GM23248 (cell line): ENCODE measurements around the gene DCDC1. TPM values are rescaled to one million over a fixed set of nuclear protein-coding genes. Genes with fewer than 3 reads are reported as not detected.

Experiments
- DNase-seq: peaks from one replicate; pipeline ENCODE4 v3.0.0-alpha.2; 2015
- H2AFZ ChIP-seq: fragments of 200-600 bp; sonication (generic); 2 replicates; pipeline ENCODE4 v1.6.1; 2016; ENCODE audit warnings: antibody characterized with exemption
- H3F3A ChIP-seq: fragments of 200-600 bp; sonication (generic); 2 replicates; pipeline ENCODE4 v1.6.1; 2016; ENCODE audit warnings: mild to moderate bottlenecking, antibody characterized with exemption, mixed run types; ENCODE audit not compliant: insufficient read depth
- H3K27ac ChIP-seq: fragments of 200-600 bp; sonication (generic); 2 replicates; pipeline ENCODE4 v1.5.1; 2016; ENCODE audit warnings: mild to moderate bottlenecking
- H3K27me3 ChIP-seq: fragments of 200-600 bp; sonication (generic); replicated peaks from 2 replicates; pipeline ENCODE4 v1.6.1; 2016; ENCODE audit warnings: mild to moderate bottlenecking; ENCODE audit not compliant: insufficient read depth
- H3K36me3 ChIP-seq: fragments of 200-600 bp; sonication (generic); 2 replicates; pipeline ENCODE4 v1.6.1; 2016; ENCODE audit warnings: low read depth, mild to moderate bottlenecking
- H3K4me1 ChIP-seq: fragments of 200-600 bp; sonication (generic); 2 replicates; pipeline ENCODE4 v1.6.1; 2016; ENCODE audit warnings: mild to moderate bottlenecking; ENCODE audit not compliant: insufficient read depth
- H3K4me2 ChIP-seq: fragments of 200-600 bp; sonication (generic); one replicate; pipeline ENCODE4 v1.6.1; 2016; ENCODE audit warnings: mild to moderate bottlenecking; ENCODE audit not compliant: unreplicated experiment
- H3K4me3 ChIP-seq: fragments of 200-600 bp; sonication (generic); 2 replicates; pipeline ENCODE4 v1.5.1; 2016; ENCODE audit warnings: mild to moderate bottlenecking
- H3K79me2 ChIP-seq: fragments of 200-600 bp; sonication (generic); 2 replicates; pipeline ENCODE4 v1.6.1; 2016; ENCODE audit warnings: mild to moderate bottlenecking; ENCODE audit not compliant: insufficient read depth
- H3K9ac ChIP-seq: fragments of 200-600 bp; sonication (generic); 2 replicates; pipeline ENCODE4 v1.6.1; 2016; ENCODE audit warnings: mild to moderate bottlenecking
- H3K9me2 ChIP-seq: fragments of 200-600 bp; sonication (generic); 2 replicates; pipeline ENCODE4 v1.6.1; 2016; ENCODE audit warnings: mixed run types, mild to moderate bottlenecking, moderate library complexity; ENCODE audit not compliant: insufficient read depth
- H3K9me3 ChIP-seq: fragments of 200-600 bp; sonication (generic); one replicate; pipeline ENCODE4 v1.6.1; 2017; ENCODE audit warnings: low read depth
- H4K20me1 ChIP-seq: fragments of 200-600 bp; sonication (generic); 2 replicates; pipeline ENCODE4 v1.6.0; 2016; ENCODE audit not compliant: insufficient read depth
- EZH2 ChIP-seq: fragments of 200-600 bp; sonication (generic); IDR thresholded peaks from 2 replicates; pipeline ENCODE4 v1.6.1; 2018; ENCODE audit warnings: antibody characterized with exemption, mild to moderate bottlenecking; ENCODE audit not compliant: insufficient read depth, poor library complexity, severe bottlenecking
- EZH2phosphoT487 ChIP-seq: fragments of 200-600 bp; sonication (generic); IDR thresholded peaks from 2 replicates; pipeline ENCODE4 v1.6.1; 2018; ENCODE audit warnings: antibody characterized with exemption, moderate library complexity, mild to moderate bottlenecking, low read depth; ENCODE audit not compliant: insufficient read depth
- WGBS, 2 experiments: methylation state at CpG; one replicate each; pipeline ENCODE4 v1.1.6; 2015 to 2017; ENCODE audit warnings: low lambda C conversion rate in 2 of 2, low coverage in 1 of 2; ENCODE audit errors: missing lambda C conversion rate in 2 of 2; 5-methylcytosine and 5-hydroxymethylcytosine counted together
- in situ Hi-C: fragments of 300-500 bp; cut with MboI; formaldehyde crosslinking; loops from 2 replicates; pipeline ENCODE4 v1.15.0; 2020
- polyA plus RNA-seq: library from polyadenylated mRNA; unstranded; fragments of >200 nt; fragmentation: Nextera tagmentation; extraction: Ambion mirVana; gene quantifications from 2 replicates; pipeline ENCODE4 v1.2.1, GENCODE V29; 2016
- total RNA-seq: library from RNA; depleted of rRNA; stranded (reverse); fragments of >200 nt; shearing (Covaris generic); gene quantifications from 2 replicates; pipeline ENCODE4 v1.2.3, GENCODE V29; 2014

The DCDC1 gene
- total and polyA plus RNA-seq, 2 experiments from 2014 or later, result not detected

DNA sequence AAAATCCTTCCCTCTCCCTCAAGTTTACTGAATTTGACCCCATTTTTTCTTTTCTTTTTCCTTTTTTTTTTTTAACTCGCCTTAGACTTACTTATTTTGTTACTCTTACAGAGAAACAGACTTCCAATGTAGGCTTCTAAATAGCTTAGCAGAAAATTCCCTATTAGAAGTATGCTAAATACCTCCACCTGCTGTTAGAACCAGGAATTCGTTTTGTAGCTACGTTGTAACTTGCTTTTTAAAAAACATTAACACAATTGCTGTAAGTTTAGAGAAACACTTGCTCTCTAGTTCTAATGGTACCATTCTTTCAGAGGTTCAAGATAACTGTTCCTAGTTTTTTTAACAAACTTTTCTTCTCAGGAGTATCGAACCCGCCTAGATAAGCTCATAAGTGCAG, 324.2 kb downstream of the DCDC1 start:
- Histone ChIP-seq H4K20me1 (no peaks in the 10 kb centered on the region), H3F3A (no peaks in the 10 kb centered on the region), H3K27me3 (no peaks in the 10 kb centered on the region; the same call in none of the 2 replicates), H3K4me2 (no peak overlapping the region), H3K4me1 (no peaks in the 10 kb centered on the region), H3K36me3 (no peaks in the 10 kb centered on the region), H3K27ac (no peak overlapping the region), H3K9me3 (no peaks in the 10 kb centered on the region), H3K4me3 (no peak overlapping the region), H3K79me2 (no peaks in the 10 kb centered on the region), H3K9me2 (no peaks in the 10 kb centered on the region), H2AFZ (no peak overlapping the region), H3K9ac (no peak overlapping the region)
- TF ChIP-seq EZH2 (no peak), EZH2phosphoT487 (no peak)
- 17 to 23% methylated on average over 5 of the region's 5 CpGs for WGBS, 2 experiments
- peak; percentile 49 for DNase-seq
- in situ Hi-C loops, result no loop called here

DNA sequence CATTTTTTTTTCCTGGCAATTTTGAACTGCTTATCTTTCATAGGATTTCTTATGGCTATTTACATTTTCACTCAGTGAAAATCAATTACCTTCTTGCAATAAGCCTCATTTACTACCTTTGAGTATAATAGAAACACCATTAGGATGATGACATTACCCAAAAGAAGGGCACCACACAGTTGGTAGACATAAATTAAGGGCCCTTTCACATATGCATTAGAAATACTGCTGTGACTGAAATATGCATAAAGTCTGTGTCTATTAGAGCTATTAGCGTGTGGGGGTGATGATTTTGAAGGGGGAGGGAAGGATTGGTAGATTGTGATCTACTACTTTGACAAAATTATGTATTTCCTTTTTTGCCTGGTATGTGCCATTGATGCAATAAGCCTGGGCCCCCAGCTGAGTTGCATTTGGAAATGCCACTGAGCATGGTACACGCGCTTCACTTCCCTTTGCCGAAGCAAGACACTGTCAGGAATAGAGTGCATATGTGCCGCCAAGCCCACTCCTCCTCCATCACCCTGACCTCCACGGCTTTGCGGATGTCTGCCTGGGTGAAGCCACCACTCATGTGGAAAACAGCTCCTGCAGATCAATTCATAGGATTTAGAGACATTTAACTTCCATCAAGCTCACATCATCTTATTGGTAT, 339.3 kb downstream of the DCDC1 start:
- no peak for DNase-seq
- Histone ChIP-seq H3K36me3 (no peaks in the 10 kb centered on the region), H3K27ac (no peak overlapping the region), H4K20me1 (no peaks in the 10 kb centered on the region), H3K9me2 (no peaks in the 10 kb centered on the region), H3K9ac (no peak overlapping the region), H3K27me3 (no peaks in the 10 kb centered on the region), H3K9me3 (no peaks in the 10 kb centered on the region), H3F3A (no peaks in the 10 kb centered on the region), H3K79me2 (no peaks in the 10 kb centered on the region), H3K4me2 (no peak overlapping the region), H2AFZ (no peak overlapping the region), H3K4me1 (no peaks in the 10 kb centered on the region), H3K4me3 (no peak overlapping the region)
- TF ChIP-seq EZH2phosphoT487, result no peak
- TF ChIP-seq EZH2, result no peak
- 48 to 55% methylated on average over 7 of the region's 7 CpGs for WGBS, 2 experiments
- in situ Hi-C loops, result no loop called here

DNA sequence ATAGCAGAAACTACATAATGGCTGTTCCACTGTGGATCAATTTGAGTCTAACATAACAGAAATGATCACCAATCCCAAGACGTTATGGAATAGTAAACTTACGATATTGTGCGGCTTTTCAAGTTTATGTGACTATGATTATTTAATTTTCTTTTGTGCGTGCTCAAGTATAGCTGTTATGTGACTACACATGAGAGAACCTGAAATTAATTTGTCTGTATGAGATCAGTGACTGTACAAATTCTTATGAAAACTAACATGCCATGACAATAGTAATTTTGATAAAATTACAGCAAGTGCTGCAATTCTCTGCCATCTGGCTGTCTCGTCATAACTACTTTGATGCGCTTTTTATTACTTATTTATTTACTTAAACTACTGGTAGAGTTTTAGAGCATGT, 343.2 kb downstream of the DCDC1 start:
- no peaks in the 10 kb centered on the region for H3K4me1 ChIP-seq
- no peak for DNase-seq
- H3K9me2 ChIP-seq, result no peaks in the 10 kb centered on the region
- in situ Hi-C loops, result no loop called here
- no peak overlapping the region for H3K9ac ChIP-seq
- no peaks in the 10 kb centered on the region for H3K9me3 ChIP-seq
- no peak overlapping the region for H3K27ac ChIP-seq
- no peaks in the 10 kb centered on the region for H3F3A ChIP-seq
- TF ChIP-seq EZH2 (no peak), EZH2phosphoT487 (no peak)
- H2AFZ ChIP-seq, result no peak overlapping the region
- no peak overlapping the region for H3K4me3 ChIP-seq
- no peaks in the 10 kb centered on the region for H3K27me3 ChIP-seq
- no peak overlapping the region for H3K4me2 ChIP-seq
- H4K20me1 ChIP-seq, result no peaks in the 10 kb centered on the region
- WGBS, 2 experiments, result 60 to 64% methylated on average over 6 of the region's 6 CpGs
- H3K79me2 ChIP-seq, result no peaks in the 10 kb centered on the region
- H3K36me3 ChIP-seq, result no peaks in the 10 kb centered on the region

DNA sequence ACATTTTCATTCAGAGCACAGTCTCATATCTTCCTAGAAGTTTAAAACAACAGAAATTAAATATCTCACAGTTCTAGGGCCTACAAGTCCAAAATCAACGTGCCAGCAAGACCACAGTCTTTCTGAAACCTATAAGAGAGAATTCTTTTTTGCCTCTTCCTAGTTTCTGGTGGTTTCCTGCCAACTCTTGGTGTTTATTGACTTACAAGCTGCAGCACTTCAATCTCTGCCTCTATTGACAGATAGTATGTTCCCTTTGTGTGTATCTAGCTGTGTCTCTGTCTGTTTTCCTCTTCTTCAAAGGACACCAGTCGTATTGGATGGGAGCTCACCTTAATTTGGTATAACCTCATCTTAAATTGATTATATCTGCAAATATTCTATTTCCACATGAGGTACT, 347.5 kb downstream of the DCDC1 start:
- Histone ChIP-seq H3K4me2 (no peak overlapping the region), H3K27ac (no peak overlapping the region), H3K9ac (no peak overlapping the region), H3K79me2 (no peaks in the 10 kb centered on the region), H3K36me3 (no peaks in the 10 kb centered on the region), H3K9me3 (no peaks in the 10 kb centered on the region), H4K20me1 (no peaks in the 10 kb centered on the region), H3K4me1 (no peaks in the 10 kb centered on the region), H3K27me3 (no peaks in the 10 kb centered on the region), H3K9me2 (no peaks in the 10 kb centered on the region), H3F3A (no peaks in the 10 kb centered on the region), H3K4me3 (no peak overlapping the region), H2AFZ (no peak overlapping the region)
- in situ Hi-C loops, result no loop called here
- 15 to 23% methylated on average over 2 of the region's 2 CpGs for WGBS, 2 experiments
- DNase-seq, result no peak
- TF ChIP-seq EZH2 (no peak), EZH2phosphoT487 (no peak)
